ENCODE measurements around the gene SDSL. TPM values are rescaled to one million over a fixed set of nuclear protein-coding genes. Genes with fewer than 3 reads are reported as not detected.

SDSL gene
- total RNA-seq, 1 donor from 2014 or later: not detected

- intact Hi-C loops (cut with DNase I): loop anchor here (10.0 kb wide), 1 partner anchor 440 kb away; no protein-coding TSS in a partner anchor
- H3K4me3 ChIP-seq: no peak overlapping the region
- no peak overlapping the region for H3K27ac ChIP-seq
- peaks cover 49% of the 10 kb centered on the region for H3K4me1 ChIP-seq
- TF ChIP-seq CTCF (IDR thresholded peaks at IDR 0.05): no peak
- TF ChIP-seq POLR2AphosphoS5 (IDR thresholded peaks at IDR 0.05; ENCODE audit: insufficient read depth in 1 of 2, low read depth in 1 of 2): no peak
- no peak for TF ChIP-seq POLR2A (IDR thresholded peaks at IDR 0.05)
- peaks cover 43% of the 10 kb centered on the region for H3K27me3 ChIP-seq
- DNase-seq (ENCODE audit: extremely low spot score in 2 of 2): no peak
- H3K9me3 ChIP-seq: no peaks in the 10 kb centered on the region
- H3K36me3 ChIP-seq: no peaks in the 10 kb centered on the region
Measured at GRCh38 chr12:113464852-113465719, 42.9 kb downstream of the SDSL start.

GRCh38 chr12:113465808-113466453, 43.8 kb downstream of the SDSL start:
- no peak for TF ChIP-seq POLR2A (IDR thresholded peaks at IDR 0.05)
- TF ChIP-seq POLR2AphosphoS5 (IDR thresholded peaks at IDR 0.05; ENCODE audit: insufficient read depth in 1 of 2, low read depth in 1 of 2): no peak
- no peak for TF ChIP-seq CTCF (IDR thresholded peaks at IDR 0.05)
- intact Hi-C loops (cut with DNase I): loop anchor here (10.0 kb wide), 1 partner anchor 439 kb away; no protein-coding TSS in a partner anchor
- no peak for DNase-seq (ENCODE audit: extremely low spot score in 2 of 2)
- Histone ChIP-seq H3K36me3 (no peaks in the 10 kb centered on the region), H3K4me3 (no peak overlapping the region), H3K9me3 (no peaks in the 10 kb centered on the region), H3K27ac (no peak overlapping the region), H3K4me1 (peaks cover 49% of the 10 kb centered on the region), H3K27me3 (peaks cover 43% of the 10 kb centered on the region)

DNA sequence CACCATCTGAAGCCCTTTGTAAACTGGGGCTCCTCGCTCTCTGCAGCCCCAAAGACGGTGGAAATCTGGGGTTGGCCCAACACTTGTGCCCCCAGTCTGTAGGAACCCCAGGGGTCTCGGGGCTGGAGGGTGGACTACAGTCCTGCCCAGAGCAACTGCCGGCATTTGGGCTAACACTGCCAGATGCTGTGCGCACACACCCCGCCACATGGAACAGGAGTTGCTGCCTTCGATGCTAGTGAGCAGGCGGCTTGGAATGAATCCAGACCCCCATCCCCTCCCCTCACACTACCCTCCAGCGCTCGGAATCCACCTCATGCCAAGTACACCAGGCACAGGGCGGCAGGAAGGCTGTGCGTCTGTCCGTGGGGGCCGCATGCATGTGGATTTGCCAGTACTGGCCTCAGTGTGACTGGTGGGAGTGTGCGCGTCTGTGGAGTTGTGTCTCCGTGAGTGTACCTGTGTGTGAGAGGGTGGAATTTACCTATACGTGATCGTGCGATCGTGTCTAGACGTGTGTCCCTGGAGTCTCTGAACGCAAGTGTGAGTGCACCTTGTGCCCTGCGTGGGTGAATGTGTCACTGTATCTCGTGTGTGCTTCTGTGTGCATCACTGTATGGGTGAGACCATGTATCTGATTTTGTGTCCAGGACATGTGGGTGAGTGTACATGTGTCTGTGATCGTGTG, 44.4 kb downstream of the SDSL start:
- Histone ChIP-seq H3K27ac (no peak overlapping the region), H3K36me3 (no peaks in the 10 kb centered on the region), H3K27me3 (peaks cover 43% of the 10 kb centered on the region), H3K4me3 (no peak overlapping the region), H3K4me1 (peaks cover 49% of the 10 kb centered on the region), H3K9me3 (no peaks in the 10 kb centered on the region)
- intact Hi-C loops (cut with DNase I): loop anchor here (10.0 kb wide), 1 partner anchor 438 kb away; no protein-coding TSS in a partner anchor
- TF ChIP-seq CTCF (IDR thresholded peaks at IDR 0.05) (no peak), POLR2A (IDR thresholded peaks at IDR 0.05) (no peak), POLR2AphosphoS5 (IDR thresholded peaks at IDR 0.05; ENCODE audit: insufficient read depth in 1 of 2, low read depth in 1 of 2) (no peak)
- no peak for DNase-seq (ENCODE audit: extremely low spot score in 2 of 2)

DNA sequence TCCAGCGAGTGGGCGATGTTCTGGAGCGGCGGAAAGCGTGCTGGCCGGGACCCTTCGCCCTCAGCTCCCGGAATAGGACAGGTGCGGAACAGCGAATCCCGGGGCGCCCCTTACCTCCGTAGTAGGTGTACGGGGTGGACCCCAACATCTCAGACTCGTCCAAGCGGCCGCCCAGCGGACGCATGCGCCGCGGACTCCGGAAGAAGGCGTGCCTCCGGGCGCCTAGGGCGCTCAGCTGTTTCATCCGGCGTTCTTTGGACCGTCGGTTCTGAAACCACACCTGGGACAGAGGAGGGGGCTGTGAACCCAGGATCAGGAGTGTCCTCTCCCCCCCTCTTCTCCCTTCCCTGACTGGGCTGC, 44.9 kb downstream of the SDSL start:
- DNase-seq (ENCODE audit: extremely low spot score in 2 of 2): no peak
- no peak overlapping the region for H3K27ac ChIP-seq
- intact Hi-C loops (cut with DNase I): loop anchor here (10.0 kb wide), 1 partner anchor 438 kb away; no protein-coding TSS in a partner anchor
- peaks cover 49% of the 10 kb centered on the region for H3K4me1 ChIP-seq
- H3K4me3 ChIP-seq: peak overlapping the region; percentile 15 to 29
- no peaks in the 10 kb centered on the region for H3K36me3 ChIP-seq
- H3K27me3 ChIP-seq: peaks cover 38% of the 10 kb centered on the region
- H3K9me3 ChIP-seq: no peaks in the 10 kb centered on the region
- no peak for TF ChIP-seq CTCF (IDR thresholded peaks at IDR 0.05)
- no peak for TF ChIP-seq POLR2AphosphoS5 (IDR thresholded peaks at IDR 0.05; ENCODE audit: insufficient read depth in 1 of 2, low read depth in 1 of 2)
- no peak for TF ChIP-seq POLR2A (IDR thresholded peaks at IDR 0.05)
